Testis (tissue), 2 donors: ENCODE results near the gene PSMC5.
"Not testable (repeated sequence)": the region's sequence is repeated elsewhere in the genome, so short reads cannot be mapped to it uniquely, and the experiment has no call there.

ENCODE experiments used
- CTCF ChIP-seq, 3 experiments: fragments of 450-650 bp in 2 of 3; fragments of 200-600 bp in 1 of 3; sonication (generic) in 1 of 3; IDR thresholded peaks; one replicate each; pipeline ENCODE4 v1.5.1; 2016 to 2019; ENCODE audit warnings: antibody characterized with exemption in 3 of 3, mild to moderate bottlenecking in 2 of 3, moderate library complexity in 1 of 3
- POLR2A ChIP-seq: fragments of 450-650 bp; IDR thresholded peaks from one replicate; pipeline ENCODE4 v1.6.1; 2017; ENCODE audit warnings: antibody characterized with exemption, mild to moderate bottlenecking, moderate library complexity

GRCh38 chr17:63870292-63870665 lies 43.0 kb downstream of the PSMC5 start:
- TF ChIP-seq CTCF (IDR thresholded peaks at IDR 0.05); POLR2A: not testable (repeated sequence)
